NCI-H1105 treated with DMSO at 0.1 percent for 48 hours (cell line): ENCODE results near the gene LINC01488.

Source experiments
- DNase-seq: peaks from one replicate; lab custom pipeline; 2025; lab: John Stamatoyannopoulos, UW

Gene LINC01488

GRCh38 chr11:69493931-69494821, 12.7 kb downstream of the LINC01488 start:
- no peak for DNase-seq

GRCh38 chr11:69494851-69495250, 13.4 kb downstream of the LINC01488 start:
- no peak for DNase-seq

- no peak for DNase-seq
Measured at GRCh38 chr11:69495441-69496201, 14.2 kb downstream of the LINC01488 start.

- DNase-seq, result no peak
Measured at GRCh38 chr11:69496202-69496557, 14.7 kb downstream of the LINC01488 start.

GRCh38 chr11:69496631-69497220, 15.3 kb downstream of the LINC01488 start:
- no peak for DNase-seq

GRCh38 chr11:69497221-69497787, 15.8 kb downstream of the LINC01488 start:
- DNase-seq, result no peak

- DNase-seq, result no peak
Measured at GRCh38 chr11:69498614-69499175, 17.2 kb downstream of the LINC01488 start.

- DNase-seq, result no peak
Measured at GRCh38 chr11:69499186-69499917, 17.9 kb downstream of the LINC01488 start.

- DNase-seq, result no peak
Measured at GRCh38 chr11:69499918-69500284, 18.4 kb downstream of the LINC01488 start.

GRCh38 chr11:69500285-69501120, 19.0 kb downstream of the LINC01488 start:
- no peak for DNase-seq

GRCh38 chr11:69501121-69501489, 19.6 kb downstream of the LINC01488 start:
- no peak for DNase-seq

- peak; percentile 64 for DNase-seq
Measured at GRCh38 chr11:69501891-69502860, 20.7 kb downstream of the LINC01488 start.

- no peak for DNase-seq
Measured at GRCh38 chr11:69504127-69504526, 22.7 kb downstream of the LINC01488 start.

- DNase-seq, result no peak
Measured at GRCh38 chr11:69504576-69505335, 23.3 kb downstream of the LINC01488 start.

- no peak for DNase-seq
Measured at GRCh38 chr11:69508974-69509373, 27.5 kb downstream of the LINC01488 start.

GRCh38 chr11:69509381-69509780, 27.9 kb downstream of the LINC01488 start:
- no peak for DNase-seq

- no peak for DNase-seq
Measured at GRCh38 chr11:69509846-69510390, 28.5 kb downstream of the LINC01488 start.
